Measurements from ENCODE around the gene FBXW4. TPM values are rescaled to one million over a fixed set of nuclear protein-coding genes. Genes with fewer than 3 reads are reported as not detected.

Gene FBXW4
- total RNA-seq, 1 donor from 2014 or later: 33.4 TPM

DNA sequence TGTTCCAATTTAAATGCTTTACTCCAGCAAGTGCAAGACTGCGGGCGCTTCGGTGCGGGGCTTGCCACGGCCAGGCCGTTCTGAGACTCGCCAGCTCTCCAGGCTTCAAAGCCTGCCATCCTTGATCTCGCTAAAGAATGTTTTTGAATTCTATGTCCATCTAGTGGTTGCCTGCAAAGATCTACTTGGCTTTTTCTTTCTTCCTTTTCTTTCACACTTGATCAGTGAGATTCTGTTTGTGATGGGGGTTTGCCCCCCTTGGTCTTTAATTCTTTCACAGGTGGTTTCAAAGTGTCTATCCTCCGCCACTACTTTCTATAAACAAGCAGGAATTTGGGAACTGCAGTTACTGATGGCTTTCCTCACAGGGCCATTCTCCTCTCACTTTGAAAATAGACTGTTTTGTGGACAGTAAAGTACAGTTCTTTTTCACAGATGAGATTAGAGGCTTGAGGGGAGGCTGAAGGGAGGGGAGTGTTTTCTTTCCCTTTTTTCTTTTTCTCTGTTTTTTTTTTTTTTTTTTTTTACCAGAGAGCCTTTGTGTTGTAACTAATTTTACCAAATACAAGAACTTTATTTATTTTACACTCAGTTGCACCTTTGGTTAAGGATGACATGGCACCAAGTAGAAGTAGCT is 15.2 kb upstream of the FBXW4 start:
- H3K27me3 Mint-ChIP-seq (ENCODE audit: low read depth): peaks cover 48% of the 10 kb centered on the region
- no peak for TF ChIP-seq CTCF (conservative IDR thresholded peaks at IDR 0.05)
- H3K27ac Mint-ChIP-seq (ENCODE audit: unreplicated experiment): no peak overlapping the region
- H3K36me3 Mint-ChIP-seq (ENCODE audit: low read depth): no peaks in the 10 kb centered on the region
- no peaks in the 10 kb centered on the region for H3K9me3 Mint-ChIP-seq
- no peak for DNase-seq (ENCODE audit: low read depth, low spot score)
- peaks cover 8% of the 10 kb centered on the region for H3K4me1 Mint-ChIP-seq
- H3K4me3 Mint-ChIP-seq: no peak overlapping the region

GRCh38 chr10:101709359-101710058 is 14.5 kb upstream of the FBXW4 start:
- DNase-seq (ENCODE audit: low read depth, low spot score): no peak
- Mint-ChIP-seq H3K4me1 (peaks cover 8% of the 10 kb centered on the region), H3K36me3 (ENCODE audit: low read depth) (no peaks in the 10 kb centered on the region), H3K4me3 (no peak overlapping the region), H3K27ac (ENCODE audit: unreplicated experiment) (no peak overlapping the region), H3K9me3 (no peaks in the 10 kb centered on the region), H3K27me3 (ENCODE audit: low read depth) (peaks cover 50% of the 10 kb centered on the region)
- TF ChIP-seq CTCF (conservative IDR thresholded peaks at IDR 0.05): no peak

DNA sequence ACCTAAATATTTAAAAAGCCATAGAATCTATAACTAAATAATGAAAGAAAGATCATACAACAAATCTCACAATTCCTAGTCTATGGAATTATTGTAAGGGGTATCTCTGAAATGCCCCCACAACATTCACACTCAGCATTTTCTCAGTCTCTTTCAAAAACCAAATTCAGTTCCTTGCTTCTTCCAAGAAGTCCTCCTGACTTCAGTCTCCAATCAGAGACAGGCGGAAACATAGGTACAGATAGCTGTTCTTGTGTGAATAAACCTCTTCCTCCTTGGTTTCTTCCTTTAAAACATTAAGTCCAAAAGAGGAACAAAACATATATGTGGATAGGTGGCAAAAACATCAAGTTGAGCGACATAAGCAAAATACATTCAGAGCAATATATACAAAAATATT is 13.9 kb upstream of the FBXW4 start:
- Mint-ChIP-seq H3K27me3 (ENCODE audit: low read depth) (peaks cover 55% of the 10 kb centered on the region), H3K9me3 (no peaks in the 10 kb centered on the region), H3K27ac (ENCODE audit: unreplicated experiment) (no peak overlapping the region), H3K4me1 (peaks cover 8% of the 10 kb centered on the region), H3K36me3 (ENCODE audit: low read depth) (no peaks in the 10 kb centered on the region), H3K4me3 (no peak overlapping the region)
- no peak for DNase-seq (ENCODE audit: low read depth, low spot score)
- TF ChIP-seq CTCF (conservative IDR thresholded peaks at IDR 0.05): no peak

DNA sequence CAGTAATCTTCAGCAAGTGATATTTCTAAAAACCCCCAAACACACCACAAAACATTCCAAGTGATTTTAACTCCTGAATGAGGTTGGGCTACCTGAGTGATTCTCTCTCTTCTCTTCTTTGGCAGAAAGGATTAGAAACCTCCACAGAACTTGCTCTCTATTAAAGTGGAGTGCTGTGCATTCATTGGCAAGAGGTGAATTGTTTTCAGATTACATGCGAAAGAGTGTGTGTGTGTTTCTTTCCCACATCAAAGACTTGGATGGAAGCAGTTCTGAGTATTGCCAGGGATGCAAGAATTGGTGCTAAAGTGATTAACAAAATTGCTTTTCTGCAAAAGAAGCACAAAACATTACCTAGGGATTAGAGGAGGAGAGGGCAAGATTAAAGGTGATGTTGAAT is 13.1 kb upstream of the FBXW4 start:
- no peaks in the 10 kb centered on the region for H3K9me3 Mint-ChIP-seq
- H3K27ac Mint-ChIP-seq (ENCODE audit: unreplicated experiment): no peak overlapping the region
- H3K4me1 Mint-ChIP-seq: peaks cover 8% of the 10 kb centered on the region
- peaks cover 55% of the 10 kb centered on the region for H3K27me3 Mint-ChIP-seq (ENCODE audit: low read depth)
- no peak for DNase-seq (ENCODE audit: low read depth, low spot score)
- no peak overlapping the region for H3K4me3 Mint-ChIP-seq
- H3K36me3 Mint-ChIP-seq (ENCODE audit: low read depth): no peaks in the 10 kb centered on the region
- TF ChIP-seq CTCF (conservative IDR thresholded peaks at IDR 0.05): no peak

DNA sequence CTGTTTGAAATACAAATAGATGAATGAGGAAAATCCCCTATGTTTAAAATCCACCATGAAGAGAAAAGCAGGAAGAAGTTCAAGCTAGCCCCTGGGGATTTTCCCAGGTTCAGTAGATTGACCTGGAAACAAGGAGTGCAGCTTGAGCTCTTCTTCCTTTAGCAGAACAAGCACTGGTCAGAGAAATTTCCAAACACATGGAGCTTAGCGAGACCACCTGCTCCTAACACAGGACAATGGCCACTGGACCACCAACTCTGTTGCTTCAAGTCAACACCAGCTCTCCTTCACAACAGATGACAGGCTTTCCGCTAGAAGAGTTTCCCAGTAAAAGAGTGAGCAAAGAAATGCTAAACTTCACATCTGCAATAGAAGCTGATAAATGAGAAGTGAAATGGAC is 9.4 kb upstream of the FBXW4 start:
- H3K4me3 Mint-ChIP-seq: no peak overlapping the region
- H3K27ac Mint-ChIP-seq (ENCODE audit: unreplicated experiment): no peak overlapping the region
- H3K9me3 Mint-ChIP-seq: no peaks in the 10 kb centered on the region
- DNase-seq (ENCODE audit: low read depth, low spot score): no peak
- no peaks in the 10 kb centered on the region for H3K36me3 Mint-ChIP-seq (ENCODE audit: low read depth)
- no peaks in the 10 kb centered on the region for H3K4me1 Mint-ChIP-seq
- peaks cover 37% of the 10 kb centered on the region for H3K27me3 Mint-ChIP-seq (ENCODE audit: low read depth)
- no peak for TF ChIP-seq CTCF (conservative IDR thresholded peaks at IDR 0.05)
